Measurements from ENCODE around the gene STARD13. TPM values are rescaled to one million over a fixed set of nuclear protein-coding genes. Genes with fewer than 3 reads are reported as not detected.
A peak's percentile ranks its signal among the peaks of the same experiment; 100 is the strongest.

Gene STARD13
- total RNA-seq, 1 experiment from 2014 or later: 38.7 TPM

DNA sequence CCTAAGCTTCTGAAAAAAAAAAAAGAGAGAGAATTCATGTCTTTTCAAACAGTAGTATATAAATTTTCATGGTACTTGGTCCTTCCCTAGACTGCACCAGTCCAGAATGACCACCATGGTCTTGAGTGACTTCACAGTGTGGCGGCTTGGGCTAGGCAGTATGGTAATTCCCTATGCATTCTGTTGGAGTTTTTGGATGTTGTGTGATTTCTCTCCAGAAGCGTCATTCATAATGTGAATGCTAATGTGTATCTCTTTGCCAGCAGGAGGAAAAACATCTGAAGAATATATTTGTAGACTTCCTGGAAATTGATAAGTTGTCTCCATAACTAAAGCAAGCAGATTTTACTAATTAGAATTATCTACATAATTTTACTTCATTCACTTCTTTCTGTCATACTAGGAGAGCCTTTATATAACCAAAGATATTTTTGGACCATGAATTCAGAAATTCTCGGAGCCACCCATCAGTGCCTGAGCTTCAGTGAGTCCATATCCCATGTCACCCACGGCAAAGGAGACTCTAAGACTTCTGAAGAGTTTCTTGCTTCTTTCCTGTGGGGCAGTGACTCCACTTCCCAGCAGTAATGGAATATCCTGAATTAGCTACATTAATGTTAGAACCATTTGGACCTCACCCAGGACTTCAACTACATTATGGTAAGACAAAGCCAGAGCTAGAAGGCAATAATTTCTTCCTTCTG is 8.4 kb downstream of the STARD13 start:
- DNase-seq (ENCODE audit: low read depth): no peak

DNA sequence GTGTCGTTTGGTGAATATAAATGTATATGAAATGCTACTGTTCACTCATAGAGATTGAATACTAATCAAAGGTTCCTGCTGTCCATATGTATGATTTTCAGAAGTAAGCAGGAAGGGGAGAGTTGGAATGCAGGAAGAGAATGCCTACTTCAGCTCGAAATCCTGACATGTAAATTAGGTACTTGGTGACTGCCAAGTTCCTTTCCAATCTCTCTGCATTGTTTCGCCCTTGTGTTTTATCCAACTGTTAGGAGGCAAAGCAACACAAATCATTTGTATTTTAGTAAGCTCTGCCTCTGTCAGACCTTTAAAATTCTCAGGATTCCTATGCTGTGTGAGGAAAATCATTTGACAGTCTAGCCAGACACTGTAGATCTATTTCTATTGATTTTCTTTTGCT is 9.0 kb downstream of the STARD13 start:
- no peak for DNase-seq (ENCODE audit: low read depth)

DNA sequence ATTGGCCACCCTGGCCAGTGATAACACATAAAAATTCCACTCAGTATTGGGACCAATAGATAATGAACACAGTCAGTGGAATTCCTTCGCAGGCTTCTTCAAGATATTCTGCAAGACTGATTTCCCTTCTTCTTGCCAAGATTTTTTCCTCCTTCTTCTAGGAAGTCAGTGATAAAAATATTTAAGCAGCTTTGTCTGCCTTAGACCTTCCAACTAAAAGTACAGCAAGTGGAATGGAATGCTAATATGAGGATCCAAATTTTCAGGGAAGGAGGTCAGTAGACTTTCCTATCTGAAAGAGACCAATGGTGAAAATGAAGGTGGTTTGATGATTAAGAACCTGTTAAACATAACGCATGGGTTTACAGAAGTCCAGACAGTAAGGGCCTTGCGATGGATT is 9.6 kb downstream of the STARD13 start:
- DNase-seq (ENCODE audit: low read depth): no peak

DNA sequence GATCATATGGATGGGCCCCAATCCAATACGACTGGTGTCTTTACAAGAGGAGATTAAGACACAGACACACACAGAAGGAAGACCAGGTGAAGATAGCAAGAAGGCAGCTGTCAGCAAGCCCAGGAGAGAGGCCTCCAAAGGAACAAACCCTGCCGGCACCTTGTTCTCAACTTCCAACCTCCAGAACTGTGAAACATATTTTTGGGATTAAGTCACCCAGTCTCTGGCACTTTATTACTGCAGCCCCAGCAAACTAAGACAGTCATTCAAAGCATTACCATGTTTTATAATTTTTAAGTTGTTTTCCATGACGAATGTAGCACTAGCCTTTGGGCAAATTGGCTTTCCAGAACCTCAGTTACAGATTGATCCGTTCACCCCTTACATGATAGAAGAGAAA is 11.3 kb downstream of the STARD13 start:
- DNase-seq (ENCODE audit: low read depth): no peak

DNA sequence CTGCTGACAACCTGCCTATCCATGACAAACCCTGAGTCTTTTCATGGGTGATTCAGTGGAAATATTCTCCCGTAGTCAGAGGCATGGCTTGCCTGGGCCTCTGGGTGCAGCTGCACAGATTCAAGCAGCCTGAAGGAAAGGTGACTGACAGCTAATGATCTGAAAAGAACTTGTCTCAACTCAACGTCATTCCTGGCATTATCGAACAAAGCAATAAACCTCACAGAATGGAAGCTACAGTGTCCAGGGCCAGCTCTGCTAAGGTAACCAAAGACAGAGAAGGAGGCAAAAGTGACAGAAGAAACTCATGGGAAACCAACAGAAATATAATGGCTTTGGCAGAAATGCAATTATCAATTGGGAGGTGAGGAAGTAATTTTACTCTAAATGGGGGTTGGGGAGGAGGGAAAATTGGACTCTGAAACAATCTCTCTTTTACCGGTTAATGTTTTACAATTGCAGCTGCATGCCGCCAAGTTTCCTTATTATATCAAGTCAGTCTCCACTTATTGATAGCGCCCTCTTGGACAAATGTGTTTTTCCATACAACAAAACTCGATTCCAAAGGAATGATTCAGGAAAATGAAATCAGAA is 12.9 kb downstream of the STARD13 start:
- DNase-seq (ENCODE audit: low read depth): no peak

DNA sequence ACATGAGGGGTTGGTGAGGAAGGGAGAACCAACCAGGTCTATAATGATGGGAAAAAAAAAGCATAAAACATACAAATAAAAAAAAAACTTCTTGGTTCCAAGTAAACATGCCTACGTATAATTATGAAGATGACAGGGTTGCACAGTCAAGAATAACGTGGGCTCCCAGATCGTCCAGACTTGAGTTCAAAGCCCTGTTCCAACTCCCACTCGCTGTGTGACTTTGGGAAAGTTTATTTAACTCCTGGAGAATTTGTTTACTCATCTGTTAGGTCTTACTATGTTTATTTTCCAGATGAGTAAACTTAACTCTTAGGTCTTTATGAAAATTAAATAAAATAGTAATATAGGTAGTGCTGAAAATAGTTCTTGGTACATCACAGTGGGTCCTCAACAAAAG is 13.8 kb downstream of the STARD13 start:
- DNase-seq (ENCODE audit: low read depth): no peak

DNA sequence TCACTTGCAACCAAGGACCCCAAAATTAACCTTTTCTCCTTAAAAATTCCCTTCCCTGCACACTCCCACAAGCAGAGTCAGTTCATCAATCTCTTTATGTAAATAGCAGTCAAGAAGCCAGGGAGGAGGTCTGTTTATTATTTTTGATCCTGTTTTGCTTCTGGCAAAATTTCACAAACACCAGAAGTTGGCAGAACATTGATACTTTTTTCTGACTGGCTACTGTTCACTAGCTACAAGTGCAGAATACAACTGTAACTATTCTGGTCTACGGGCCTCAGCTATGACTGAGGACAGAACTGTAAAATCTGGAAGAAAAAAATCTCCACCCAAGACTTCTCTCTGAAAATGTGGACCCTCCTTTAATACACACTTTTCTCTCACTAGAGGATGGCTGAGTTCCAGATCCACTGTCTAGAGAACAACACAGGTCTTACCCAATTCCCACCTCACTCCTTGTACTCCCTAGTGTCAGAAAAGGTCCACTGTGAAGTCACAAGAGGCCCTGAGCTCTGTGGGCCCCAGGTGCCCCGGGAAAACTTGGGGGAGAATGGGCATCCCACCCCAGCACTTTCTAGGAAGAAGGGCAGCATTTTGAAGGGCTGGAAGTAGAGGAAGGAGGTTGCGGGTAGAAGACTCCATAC is 14.5 kb downstream of the STARD13 start:
- no peak for DNase-seq (ENCODE audit: low read depth)

DNA sequence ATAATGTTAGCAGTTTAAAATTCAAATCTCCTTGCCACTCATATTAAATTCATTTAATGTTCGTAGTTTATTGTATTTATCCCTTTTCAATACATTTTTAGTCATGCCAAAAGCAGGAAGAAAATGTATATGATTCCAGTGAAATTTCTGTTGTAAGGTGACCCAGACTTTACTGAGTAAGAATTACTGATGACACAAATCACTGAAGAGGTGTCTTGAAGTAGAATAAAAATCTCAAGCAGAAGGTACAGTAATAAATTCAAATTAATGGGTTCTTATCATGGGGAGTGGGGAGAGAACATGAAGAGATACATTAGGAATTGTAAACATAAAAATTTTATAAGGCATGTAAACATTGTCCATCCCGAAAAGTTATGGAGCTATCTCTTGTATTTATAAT is 19.9 kb downstream of the STARD13 start:
- no peak for DNase-seq (ENCODE audit: low read depth)

DNA sequence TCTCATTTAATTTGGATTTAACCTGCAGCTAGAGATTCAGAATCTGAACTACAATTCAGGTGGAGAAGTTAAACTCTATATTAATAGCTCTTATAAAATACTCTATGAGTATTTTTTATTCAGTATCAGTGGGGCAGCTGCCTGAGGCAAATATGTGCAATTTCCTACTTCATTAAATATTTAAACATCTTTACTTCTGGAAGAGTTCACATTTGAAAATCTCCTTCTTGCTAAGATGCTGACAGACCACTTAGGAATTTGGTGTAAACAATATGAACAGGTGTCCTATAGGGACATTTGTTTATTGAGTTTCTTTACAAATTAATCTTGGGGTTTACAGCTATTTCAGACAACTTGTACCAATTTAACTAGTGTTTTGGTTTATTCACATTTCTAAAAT is 20.4 kb downstream of the STARD13 start:
- DNase-seq (ENCODE audit: low read depth): no peak

DNA sequence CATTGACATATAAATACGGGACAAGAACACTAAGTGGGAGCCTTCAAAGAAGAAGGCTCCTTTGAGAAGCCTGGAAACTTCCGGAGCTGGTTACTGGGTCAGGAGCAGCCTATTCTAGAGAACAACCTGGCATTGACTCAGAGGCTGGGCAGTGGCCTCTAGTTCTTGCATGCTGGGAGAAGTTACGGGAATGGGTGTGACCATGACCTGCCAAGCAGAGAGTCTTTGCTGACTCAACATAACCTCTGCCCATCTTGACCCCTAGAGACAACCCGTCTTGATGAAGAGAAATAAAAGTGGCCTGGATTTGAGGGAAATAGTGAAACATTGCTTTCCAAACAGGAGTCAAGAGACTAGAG is 21.0 kb downstream of the STARD13 start:
- DNase-seq (ENCODE audit: low read depth): peak; percentile 80

DNA sequence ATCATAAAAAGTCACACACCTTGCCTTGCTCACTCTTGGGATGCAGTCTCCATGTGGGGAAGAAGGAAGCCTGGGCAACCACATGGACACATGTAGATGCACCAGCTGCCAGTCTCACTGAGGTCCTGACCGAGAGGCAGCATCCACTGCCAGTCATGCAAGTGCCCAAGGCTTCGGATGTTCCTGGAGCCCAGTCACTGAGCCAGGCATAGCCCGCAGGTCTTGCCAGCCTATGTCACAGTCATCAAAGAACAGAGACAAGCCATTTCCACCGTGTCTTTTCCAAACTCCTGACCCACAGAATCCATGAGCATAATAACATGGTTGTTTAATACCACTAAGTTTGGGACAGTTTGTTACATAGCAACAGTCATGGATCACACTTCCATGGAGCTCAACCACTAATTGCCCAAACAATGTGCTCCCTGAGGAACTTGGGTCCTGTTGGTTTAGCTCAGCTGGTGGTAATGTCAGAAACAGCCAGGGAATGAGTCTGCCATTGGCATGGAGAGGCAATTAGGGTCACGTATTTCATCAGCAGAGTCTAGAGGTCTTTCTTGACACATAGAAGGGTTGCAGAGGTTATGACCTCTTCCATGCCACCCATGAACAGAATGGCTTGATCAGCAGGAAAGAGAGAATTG is 21.5 kb downstream of the STARD13 start:
- peak; percentile 86 for DNase-seq (ENCODE audit: low read depth)

DNA sequence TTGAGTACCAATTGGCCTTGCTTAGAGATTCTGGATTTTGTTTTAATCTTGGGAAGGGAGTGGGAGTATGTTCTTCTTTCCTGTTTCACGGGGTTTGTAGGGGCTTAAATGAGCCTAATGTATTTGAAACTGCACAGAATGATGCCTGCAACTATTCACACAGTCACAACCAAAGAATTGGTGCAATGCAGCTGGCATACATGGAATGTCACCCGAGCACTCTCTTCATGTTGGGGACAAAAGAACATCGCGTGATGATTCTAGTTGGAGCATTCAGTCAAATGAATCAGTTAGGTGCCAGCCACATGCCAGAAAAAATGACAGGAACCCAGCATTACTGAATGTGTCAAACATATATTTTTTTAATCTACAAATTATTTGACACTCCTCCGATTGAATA is 22.1 kb downstream of the STARD13 start:
- no peak for DNase-seq (ENCODE audit: low read depth)

DNA sequence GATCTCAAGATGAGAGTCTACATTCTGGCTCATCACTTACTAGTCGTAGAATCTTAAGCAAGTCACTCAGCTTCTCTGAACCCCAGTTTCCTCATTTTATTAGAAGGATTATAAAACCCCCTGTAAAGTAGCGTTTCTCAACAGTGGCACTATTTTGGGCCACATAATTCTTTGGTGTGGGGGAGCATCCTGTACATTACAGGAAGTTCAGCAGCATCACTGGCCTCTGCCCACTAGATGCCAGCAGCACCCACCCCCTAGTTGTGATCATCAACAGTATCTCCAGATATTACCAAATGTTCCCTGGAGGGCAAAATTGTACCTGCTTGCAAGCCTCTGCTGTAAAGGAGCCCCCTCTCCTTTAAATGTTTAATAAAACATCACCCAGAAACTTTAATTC is 22.6 kb downstream of the STARD13 start:
- no peak for DNase-seq (ENCODE audit: low read depth)

DNA sequence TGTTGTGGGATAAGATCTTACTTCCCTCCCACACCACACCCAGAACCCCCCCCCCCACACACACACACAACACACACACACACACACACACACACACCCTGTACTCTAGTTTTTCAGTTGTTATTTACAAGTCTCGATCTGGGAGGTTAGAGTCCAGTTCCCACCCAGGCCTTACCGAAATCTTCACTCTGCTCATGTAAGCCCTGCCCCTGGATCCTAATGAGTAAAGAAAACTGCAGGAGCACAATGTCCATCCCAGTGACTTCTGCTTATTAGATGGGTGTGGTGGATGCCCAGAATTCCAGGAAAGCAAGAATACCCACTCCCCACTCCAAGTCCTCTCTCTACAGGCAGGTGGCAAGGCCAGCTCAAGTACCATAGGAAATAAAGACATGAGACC is 23.0 kb downstream of the STARD13 start:
- DNase-seq (ENCODE audit: low read depth): no peak

DNA sequence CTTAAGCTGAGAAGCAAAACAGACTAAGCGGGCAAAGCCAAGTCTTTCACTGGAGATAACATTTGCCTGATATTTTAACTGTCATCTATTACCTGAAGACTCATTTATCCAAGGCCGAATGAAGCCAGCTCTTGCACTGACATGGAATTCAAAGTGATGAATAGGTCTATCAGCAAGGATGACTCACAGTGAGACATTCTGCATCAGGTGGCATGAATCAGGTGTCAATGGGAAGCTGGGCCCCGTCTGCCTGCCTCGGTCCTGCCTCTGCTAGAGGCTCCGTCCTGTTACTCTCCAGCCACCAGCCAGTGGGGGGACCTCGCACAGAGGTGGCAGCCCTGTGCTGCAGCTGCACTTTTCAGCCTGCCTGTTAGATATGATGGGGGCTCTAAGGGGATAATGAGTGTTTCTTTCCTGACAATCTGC is 23.5 kb downstream of the STARD13 start:
- DNase-seq (ENCODE audit: low read depth): peak; percentile 73

DNA sequence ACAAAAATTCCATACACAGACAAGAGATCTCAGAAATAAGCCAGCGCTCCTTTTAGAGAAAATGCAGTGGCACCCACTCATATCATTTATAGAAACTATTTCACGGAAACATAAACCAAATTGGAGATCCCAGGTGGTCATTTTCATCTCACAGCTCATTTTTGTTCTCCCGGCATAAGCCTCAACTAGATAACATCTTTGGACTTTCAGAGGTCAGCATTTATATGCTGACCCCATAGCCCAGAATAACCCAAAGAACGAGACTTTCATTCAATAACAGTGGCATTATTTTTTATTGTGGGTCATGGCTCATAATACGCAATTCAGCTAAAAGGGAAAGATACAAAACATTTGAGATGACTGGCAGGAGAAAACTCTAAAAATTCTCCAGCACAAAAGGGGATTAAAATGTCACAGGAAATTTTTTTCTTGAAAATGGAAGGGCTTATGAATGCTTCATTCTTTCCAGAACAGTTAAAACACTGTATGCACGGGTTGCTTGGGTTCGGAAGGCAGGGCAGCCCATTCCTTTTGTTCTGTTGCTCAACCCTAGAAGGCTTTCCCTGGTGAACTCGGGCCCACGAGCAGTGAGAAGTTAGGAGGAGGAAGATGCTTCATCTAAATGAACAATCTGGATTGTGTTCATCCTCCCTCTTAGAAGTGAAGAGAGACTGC is 24.0 kb downstream of the STARD13 start:
- DNase-seq (ENCODE audit: low read depth): no peak

DNA sequence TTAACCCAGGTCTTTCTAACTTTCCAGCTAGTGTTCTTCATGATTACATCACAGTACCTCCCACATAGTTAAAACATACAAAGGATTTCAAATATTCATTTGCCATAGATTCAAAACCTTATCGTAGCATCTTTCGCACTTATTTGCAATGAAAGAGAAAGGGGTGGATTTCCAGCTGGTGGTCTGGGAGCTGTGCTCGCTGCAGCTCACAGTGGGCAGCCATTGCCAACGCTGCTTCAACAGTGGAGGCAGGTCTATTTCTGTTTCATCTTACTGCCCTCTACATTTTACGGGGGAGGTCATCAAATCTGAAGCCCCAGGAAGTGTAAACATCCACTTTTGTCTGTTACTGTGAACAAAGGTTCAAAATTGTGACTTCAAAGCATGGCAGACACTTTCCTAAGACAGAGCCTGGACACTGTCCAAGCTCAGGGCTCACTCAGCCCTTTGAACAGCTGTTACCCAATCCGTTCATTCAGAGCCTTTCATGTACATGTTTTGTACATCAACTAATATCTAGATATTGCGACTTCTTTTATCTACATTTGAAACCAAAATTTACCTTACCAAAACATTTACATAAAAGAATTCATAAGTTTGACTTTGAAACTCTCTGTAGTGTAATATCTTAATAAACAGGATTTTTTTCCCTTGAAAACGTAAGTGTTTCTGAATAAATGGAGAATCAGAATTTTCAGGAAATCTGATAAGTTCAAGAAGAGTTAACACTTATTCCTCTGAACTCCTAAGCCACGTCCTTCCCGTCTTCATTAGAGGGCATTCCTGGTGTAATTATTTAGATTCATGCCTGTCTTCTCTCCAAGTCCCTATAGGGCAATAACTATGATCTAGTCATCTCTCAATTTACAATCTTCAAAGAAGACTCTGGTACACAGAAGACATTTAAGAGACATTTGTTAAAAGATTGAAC is 25.1 kb downstream of the STARD13 start:
- DNase-seq (ENCODE audit: low read depth): peak; percentile 79

DNA sequence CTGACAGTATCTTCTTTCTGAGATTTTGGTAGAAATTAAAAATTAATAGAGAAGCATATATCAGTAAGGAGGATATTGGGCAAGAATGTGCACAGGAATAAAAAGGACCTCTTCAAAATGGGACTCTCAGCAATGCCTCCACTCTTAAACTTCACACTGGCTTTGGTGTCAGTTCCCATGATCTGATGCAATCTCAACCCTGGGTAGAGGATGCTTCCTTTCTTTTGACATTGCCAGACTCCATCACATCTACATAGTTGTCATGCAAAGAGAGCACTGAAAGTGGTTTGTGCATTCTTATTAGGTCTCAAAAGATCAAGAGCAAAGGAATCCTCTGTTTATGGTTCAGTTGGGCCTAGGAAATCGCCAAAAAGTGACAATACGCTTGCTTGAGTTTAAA is 26.3 kb downstream of the STARD13 start:
- DNase-seq (ENCODE audit: low read depth): no peak

DNA sequence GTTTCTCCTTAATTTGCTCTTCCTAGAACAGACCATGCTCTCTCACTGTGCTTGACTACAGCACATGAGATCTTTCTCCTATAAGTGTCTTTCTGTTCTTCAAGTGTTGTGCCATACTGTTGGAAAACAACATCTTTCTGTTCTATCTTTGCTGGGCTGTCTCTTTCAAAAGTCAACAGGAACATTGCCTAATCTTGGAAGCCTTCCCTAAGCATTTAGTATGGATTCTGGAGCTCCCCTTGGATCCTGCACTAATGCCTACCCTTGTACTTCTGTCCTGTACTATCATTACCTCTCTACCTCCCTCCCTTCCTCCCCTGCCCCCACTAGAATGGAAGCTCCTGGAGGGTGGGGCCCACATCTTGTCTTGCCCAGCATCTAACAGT is 26.8 kb downstream of the STARD13 start:
- DNase-seq (ENCODE audit: low read depth): no peak

DNA sequence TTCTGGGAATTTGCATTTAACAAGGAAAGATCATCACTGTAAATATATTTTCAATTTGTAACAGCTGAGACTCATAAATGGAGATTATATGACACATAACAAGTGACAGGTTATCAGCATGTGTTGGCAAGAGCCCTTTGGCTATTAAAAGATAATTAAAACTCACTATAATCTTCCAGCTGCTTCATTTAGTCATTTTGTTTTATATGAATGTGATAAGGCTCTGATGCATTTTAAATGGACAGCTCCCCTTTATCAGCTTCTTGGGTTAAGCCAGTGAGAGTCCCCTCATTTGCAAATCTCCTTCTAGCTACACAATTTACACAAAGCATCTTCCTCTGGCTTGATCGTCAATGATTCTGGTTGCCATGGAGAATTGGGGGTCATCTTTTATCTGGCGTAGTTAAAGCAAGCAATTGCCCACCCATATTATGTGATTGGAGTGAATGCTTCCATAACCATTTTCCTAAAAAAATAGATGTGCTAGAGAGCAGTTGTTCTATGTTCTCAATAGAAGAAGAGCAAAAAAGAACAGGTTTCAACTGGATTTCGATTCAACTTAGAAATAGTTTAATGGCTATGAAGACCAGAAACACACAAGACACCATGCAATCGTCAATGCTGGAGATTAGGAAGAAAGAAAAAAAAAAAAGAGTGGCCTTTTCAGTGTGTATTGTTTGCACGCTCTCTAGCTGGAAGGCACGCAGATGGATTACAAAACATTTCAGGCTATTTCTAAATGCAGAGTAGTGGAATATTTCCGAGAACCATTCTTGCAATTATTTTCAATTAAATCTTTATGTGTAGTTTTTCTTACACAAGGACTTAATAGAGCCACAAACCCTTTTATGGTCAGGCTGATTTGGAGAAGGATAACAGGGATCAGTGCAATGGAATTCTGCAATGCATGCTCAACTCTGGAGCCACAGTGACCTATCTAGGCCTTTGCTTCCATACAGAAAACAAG is 27.4 kb downstream of the STARD13 start:
- DNase-seq (ENCODE audit: low read depth): no peak
